K562 (cell line): ENCODE data around the gene UTP4. TPM values are rescaled to one million over a fixed set of nuclear protein-coding genes. Genes with fewer than 3 reads are reported as not detected.

Experiments
- C11orf30 ChIP-seq: fragments of 450-650 bp; IDR thresholded peaks from 2 replicates; pipeline ENCODE4 v1.6.1; 2016; ENCODE audit warnings: low read depth, mild to moderate bottlenecking
- CBX3 ChIP-seq, 2 experiments: IDR thresholded peaks; 1 replicate in 1 of 2; 2 replicates in 1 of 2; pipeline ENCODE4 v1.6.1; 2012; ENCODE audit warnings: inconsistent platforms in 2 of 2, low read length in 2 of 2, borderline replicate concordance in 1 of 2, control low read depth in 1 of 2
- CEBPB ChIP-seq: fragments of 450-650 bp; IDR thresholded peaks from 2 replicates; pipeline ENCODE4 v1.6.1; 2016; ENCODE audit warnings: missing genetic modification characterization, missing compliant biosample characterization
- CEBPG ChIP-seq, 3 experiments: fragments of 200-800 bp in 1 of 3; sonication (Bioruptor generic) in 1 of 3; sonication (generic) in 1 of 3; formaldehyde crosslinking in 1 of 3; IDR thresholded peaks in 2 of 3; conservative IDR thresholded peaks in 1 of 3; 2 replicates each; pipeline versions ENCODE4 v1.6.1 to v1.8.0; 2016 to 2022; ENCODE audit warnings: missing compliant biosample characterization in 2 of 3, missing genetic modification characterization in 2 of 3, mild to moderate bottlenecking in 1 of 3, missing genetic modification reagents in 1 of 3
- KLF16 ChIP-seq: IDR thresholded peaks from 2 replicates; pipeline ENCODE4 v1.6.1; 2016; ENCODE audit warnings: antibody characterized with exemption
- PTTG1 ChIP-seq: fragments of 450-650 bp; IDR thresholded peaks from 2 replicates; pipeline ENCODE4 v1.6.1; 2016; ENCODE audit warnings: low read depth, mild to moderate bottlenecking, missing genetic modification characterization, missing compliant biosample characterization
- ZNF239 ChIP-seq: fragments of 250-450 bp; sonication (Bioruptor Pico); IDR thresholded peaks from 2 replicates; pipeline ENCODE4 v1.4.0; 2020; ENCODE audit warnings: mild to moderate bottlenecking
- ZNF347 ChIP-seq: fragments of 450-650 bp; formaldehyde crosslinking; IDR thresholded peaks from 2 replicates; pipeline ENCODE4 v1.4.0; 2020; ENCODE audit warnings: low read depth, mild to moderate bottlenecking, moderate library complexity
- ZNF384 ChIP-seq: IDR thresholded peaks from 2 replicates; pipeline ENCODE4 v1.6.1; 2012; ENCODE audit warnings: low read depth, low read length, improper control_type of control experiment
- polyA plus RNA-seq, 8 experiments: library from polyadenylated mRNA; depleted of rRNA in 4 of 8; stranded (reverse) in 5 of 8; unstranded in 3 of 8; fragments of >200 nt; fragmentation: Nextera tagmentation in 2 of 8; fragmentation: Illumina TruSeq in 1 of 8; extraction: Ambion mirVana in 2 of 8; extraction: Trizol in 1 of 8; gene quantifications; 2 replicates each; pipeline versions ENCODE4 v1.2.1 to v1.2.3, GENCODE V29; 2011 to 2014; ENCODE audit warnings: inconsistent platforms in 1 of 8, missing spikeins in 1 of 8
- total RNA-seq, 7 experiments: library from RNA; depleted of rRNA in 6 of 7; stranded (reverse); fragments of >200 nt in 6 of 7; fragmentation: Illumina TruSeq in 2 of 7; extraction: Trizol in 2 of 7; gene quantifications; 2 replicates each; pipeline versions ENCODE4 v1.2.1 to v1.2.3, GENCODE V29; 2011 to 2021; ENCODE audit warnings: low replicate concordance in 1 of 7
- TF ChIP-seq, protein P1 (sequence below): fragments of 250-450 bp; sonication (Bioruptor Pico); IDR thresholded peaks from 2 replicates; pipeline ENCODE4 v1.4.0; 2020; ENCODE audit warnings: mild to moderate bottlenecking, moderate library complexity
- TF ChIP-seq, protein P2 (sequence below): sonication (generic); IDR thresholded peaks from 2 replicates; pipeline ENCODE4 v1.6.1; 2016

UTP4 gene
- total and polyA plus RNA-seq, 9 of the 15 experiments (the other 6 are each of a cell fraction or from before 2014, with no cell fraction given): 46.1 to 203 (median 145) TPM

DNA sequence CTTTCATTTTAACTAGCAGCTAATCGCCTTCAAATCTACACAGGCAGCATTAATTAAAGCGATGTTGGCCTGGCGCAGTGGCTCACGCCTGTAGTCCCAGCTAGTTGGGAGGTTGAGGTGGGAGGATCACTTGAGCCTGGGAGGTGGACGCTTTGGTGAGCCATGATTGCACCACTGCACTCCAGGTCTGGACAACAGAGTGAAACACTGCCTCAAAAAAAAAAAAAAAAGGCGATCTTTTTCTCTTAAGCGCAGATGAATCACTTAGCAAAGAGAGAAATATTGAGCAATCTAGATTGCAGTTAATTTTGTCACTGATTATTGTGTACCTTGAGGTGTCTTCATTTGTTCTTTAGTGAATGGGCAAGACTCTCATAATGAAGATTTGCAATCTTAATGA, 66.9 kb downstream of the UTP4 start (continued):
- no peak for TF ChIP-seq PTTG1 (tag)
- TF ChIP-seq ZNF347: no peak
- TF ChIP-seq ZNF384: peak; percentile 45; the same call in 1 of the 2 replicates
- no peak for TF ChIP-seq ZNF239 (CRISPR knock-in tag)
- no peak for TF ChIP-seq CEBPG (CRISPR knock-in tag; IDR thresholded peaks at IDR 0.05)
- peak in 1 of 2 experiments; percentile 81; a peak in 2 of 4 replicates for TF ChIP-seq CEBPG (tag; conservative IDR thresholded peaks at IDR 0.05 in 1 of 2, IDR thresholded peaks at IDR 0.05 in 1 of 2)
- TF ChIP-seq CEBPB (tag): peak; percentile 59
- TF ChIP-seq, protein P1, sequence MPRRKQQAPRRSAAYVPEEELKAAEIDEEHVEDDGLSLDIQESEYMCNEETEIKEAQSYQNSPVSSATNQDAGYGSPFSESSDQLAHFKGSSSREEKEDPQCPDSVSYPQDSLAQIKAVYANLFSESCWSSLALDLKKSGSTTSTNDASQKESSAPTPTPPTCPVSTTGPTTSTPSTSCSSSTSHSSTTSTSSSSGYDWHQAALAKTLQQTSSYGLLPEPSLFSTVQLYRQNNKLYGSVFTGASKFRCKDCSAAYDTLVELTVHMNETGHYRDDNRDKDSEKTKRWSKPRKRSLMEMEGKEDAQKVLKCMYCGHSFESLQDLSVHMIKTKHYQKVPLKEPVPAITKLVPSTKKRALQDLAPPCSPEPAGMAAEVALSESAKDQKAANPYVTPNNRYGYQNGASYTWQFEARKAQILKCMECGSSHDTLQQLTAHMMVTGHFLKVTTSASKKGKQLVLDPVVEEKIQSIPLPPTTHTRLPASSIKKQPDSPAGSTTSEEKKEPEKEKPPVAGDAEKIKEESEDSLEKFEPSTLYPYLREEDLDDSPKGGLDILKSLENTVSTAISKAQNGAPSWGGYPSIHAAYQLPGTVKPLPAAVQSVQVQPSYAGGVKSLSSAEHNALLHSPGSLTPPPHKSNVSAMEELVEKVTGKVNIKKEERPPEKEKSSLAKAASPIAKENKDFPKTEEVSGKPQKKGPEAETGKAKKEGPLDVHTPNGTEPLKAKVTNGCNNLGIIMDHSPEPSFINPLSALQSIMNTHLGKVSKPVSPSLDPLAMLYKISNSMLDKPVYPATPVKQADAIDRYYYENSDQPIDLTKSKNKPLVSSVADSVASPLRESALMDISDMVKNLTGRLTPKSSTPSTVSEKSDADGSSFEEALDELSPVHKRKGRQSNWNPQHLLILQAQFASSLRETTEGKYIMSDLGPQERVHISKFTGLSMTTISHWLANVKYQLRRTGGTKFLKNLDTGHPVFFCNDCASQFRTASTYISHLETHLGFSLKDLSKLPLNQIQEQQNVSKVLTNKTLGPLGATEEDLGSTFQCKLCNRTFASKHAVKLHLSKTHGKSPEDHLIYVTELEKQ (CRISPR knock-in tag): no peak
- TF ChIP-seq CBX3 (IDR thresholded peaks at IDR 0.05; ENCODE audit: borderline replicate concordance in 1 of 2, low read length in 2 of 2): no peak
- TF ChIP-seq, protein P2, sequence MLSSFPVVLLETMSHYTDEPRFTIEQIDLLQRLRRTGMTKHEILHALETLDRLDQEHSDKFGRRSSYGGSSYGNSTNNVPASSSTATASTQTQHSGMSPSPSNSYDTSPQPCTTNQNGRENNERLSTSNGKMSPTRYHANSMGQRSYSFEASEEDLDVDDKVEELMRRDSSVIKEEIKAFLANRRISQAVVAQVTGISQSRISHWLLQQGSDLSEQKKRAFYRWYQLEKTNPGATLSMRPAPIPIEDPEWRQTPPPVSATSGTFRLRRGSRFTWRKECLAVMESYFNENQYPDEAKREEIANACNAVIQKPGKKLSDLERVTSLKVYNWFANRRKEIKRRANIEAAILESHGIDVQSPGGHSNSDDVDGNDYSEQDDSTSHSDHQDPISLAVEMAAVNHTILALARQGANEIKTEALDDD: 0 out of 2 replicates have a peak, but pooled peaks have one; percentile 17
- no peak for TF ChIP-seq KLF16
- TF ChIP-seq C11orf30: no peak
- TF ChIP-seq, all 486 proteins: peak for 4
